ENCODE results near the gene MNAT1. TPM values are rescaled to one million over a fixed set of nuclear protein-coding genes. Genes with fewer than 3 reads are reported as not detected.

MNAT1 gene
- total and polyA plus RNA-seq, 3 donors from 2014 or later: 17.3 to 39.9 (median 36.0) TPM

GRCh38 chr14:60989599-60989998 is 255.0 kb downstream of the MNAT1 start:
- intact Hi-C loops (cut with DNase I; ENCODE audit: low total_unique reads): no loop called here
- Histone ChIP-seq H3K4me1 (no peaks in the 10 kb centered on the region), H3K27ac (no peak overlapping the region), H3K27me3 (no peaks in the 10 kb centered on the region), H3K4me3 (no peak overlapping the region), H3K36me3 (ENCODE audit: low read depth, missing control alignments) (no peaks in the 10 kb centered on the region), H3K9me3 (no peaks in the 10 kb centered on the region)
- TF ChIP-seq, protein P1, sequence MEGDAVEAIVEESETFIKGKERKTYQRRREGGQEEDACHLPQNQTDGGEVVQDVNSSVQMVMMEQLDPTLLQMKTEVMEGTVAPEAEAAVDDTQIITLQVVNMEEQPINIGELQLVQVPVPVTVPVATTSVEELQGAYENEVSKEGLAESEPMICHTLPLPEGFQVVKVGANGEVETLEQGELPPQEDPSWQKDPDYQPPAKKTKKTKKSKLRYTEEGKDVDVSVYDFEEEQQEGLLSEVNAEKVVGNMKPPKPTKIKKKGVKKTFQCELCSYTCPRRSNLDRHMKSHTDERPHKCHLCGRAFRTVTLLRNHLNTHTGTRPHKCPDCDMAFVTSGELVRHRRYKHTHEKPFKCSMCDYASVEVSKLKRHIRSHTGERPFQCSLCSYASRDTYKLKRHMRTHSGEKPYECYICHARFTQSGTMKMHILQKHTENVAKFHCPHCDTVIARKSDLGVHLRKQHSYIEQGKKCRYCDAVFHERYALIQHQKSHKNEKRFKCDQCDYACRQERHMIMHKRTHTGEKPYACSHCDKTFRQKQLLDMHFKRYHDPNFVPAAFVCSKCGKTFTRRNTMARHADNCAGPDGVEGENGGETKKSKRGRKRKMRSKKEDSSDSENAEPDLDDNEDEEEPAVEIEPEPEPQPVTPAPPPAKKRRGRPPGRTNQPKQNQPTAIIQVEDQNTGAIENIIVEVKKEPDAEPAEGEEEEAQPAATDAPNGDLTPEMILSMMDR (IDR thresholded peaks at IDR 0.05): no peak
- TF ChIP-seq POLR2A (IDR thresholded peaks at IDR 0.05): no peak
- WGBS, 2 donors: 72 to 81% methylated on average over 2 of the region's 2 CpGs
- DNase-seq: no peak

- no peak for DNase-seq
- TF ChIP-seq, protein P1 (IDR thresholded peaks at IDR 0.05): no peak
- TF ChIP-seq POLR2A (IDR thresholded peaks at IDR 0.05): no peak
- H3K27ac ChIP-seq: no peak overlapping the region
- intact Hi-C loops (cut with DNase I; ENCODE audit: low total_unique reads): no loop called here
- 87 to 94% methylated on average over 6 to 9 of the region's 9 CpGs for WGBS, 2 donors
- H3K4me3 ChIP-seq: no peak overlapping the region
- H3K36me3 ChIP-seq (ENCODE audit: low read depth, missing control alignments): no peaks in the 10 kb centered on the region
- no peaks in the 10 kb centered on the region for H3K9me3 ChIP-seq
- H3K4me1 ChIP-seq: no peaks in the 10 kb centered on the region
- H3K27me3 ChIP-seq: no peaks in the 10 kb centered on the region
Observed at GRCh38 chr14:60998617-60999016, 264.1 kb downstream of the MNAT1 start.

DNA sequence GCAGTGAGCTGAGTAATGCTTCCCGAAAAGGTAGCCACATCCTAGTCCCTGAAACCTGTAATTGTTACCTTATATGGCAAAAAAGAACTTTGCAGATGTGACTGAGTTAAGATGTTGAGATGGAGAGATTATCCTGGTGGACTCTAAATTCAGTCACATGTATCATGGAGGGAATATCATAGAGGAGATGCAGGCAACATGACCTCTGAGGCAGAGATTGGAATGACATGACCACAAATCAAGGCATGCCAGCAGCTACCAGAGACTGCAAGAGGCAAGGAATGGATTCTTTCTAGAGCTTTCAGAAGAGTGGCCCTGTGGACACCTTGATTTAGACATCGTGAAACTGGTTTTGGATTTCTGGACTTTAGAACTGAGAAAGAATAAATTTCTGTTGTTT is 265.0 kb downstream of the MNAT1 start:
- intact Hi-C loops (cut with DNase I; ENCODE audit: low total_unique reads): no loop called here
- Histone ChIP-seq H3K4me3 (no peak overlapping the region), H3K27ac (no peak overlapping the region), H3K4me1 (no peaks in the 10 kb centered on the region), H3K27me3 (no peaks in the 10 kb centered on the region), H3K36me3 (ENCODE audit: low read depth, missing control alignments) (no peaks in the 10 kb centered on the region), H3K9me3 (no peaks in the 10 kb centered on the region)
- WGBS, 2 donors: 92% methylated on average over 2 of the region's 2 CpGs
- no peak for DNase-seq
- TF ChIP-seq, protein P1 (IDR thresholded peaks at IDR 0.05): no peak
- no peak for TF ChIP-seq POLR2A (IDR thresholded peaks at IDR 0.05)

DNA sequence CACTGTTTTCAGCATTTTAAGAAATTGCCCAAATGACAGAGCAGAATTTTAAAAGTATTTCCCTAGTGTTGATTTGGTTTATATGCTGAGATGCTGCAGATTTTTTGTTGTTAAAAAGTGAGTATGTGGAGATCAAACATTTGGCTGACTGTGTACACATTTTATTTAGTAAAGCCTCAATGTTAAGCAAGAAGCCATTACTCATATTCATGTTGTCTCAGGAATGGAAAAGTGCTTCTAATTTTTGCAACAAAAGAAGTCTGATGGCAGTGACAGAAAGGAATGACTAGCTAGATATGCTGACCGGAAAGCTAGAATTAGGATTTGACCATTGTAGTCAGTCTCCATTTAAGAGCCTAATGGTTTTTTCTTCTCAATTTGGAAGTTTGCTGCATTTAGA is 269.0 kb downstream of the MNAT1 start:
- H3K36me3 ChIP-seq (ENCODE audit: low read depth, missing control alignments): no peaks in the 10 kb centered on the region
- WGBS, 2 donors: 90 to 97% methylated on average over 1 of the region's 1 CpG
- H3K27ac ChIP-seq: no peak overlapping the region
- DNase-seq: no peak
- no peak overlapping the region for H3K4me3 ChIP-seq
- no peak for TF ChIP-seq POLR2A (IDR thresholded peaks at IDR 0.05)
- TF ChIP-seq, protein P1 (IDR thresholded peaks at IDR 0.05): no peak
- no peaks in the 10 kb centered on the region for H3K27me3 ChIP-seq
- no peaks in the 10 kb centered on the region for H3K9me3 ChIP-seq
- H3K4me1 ChIP-seq: no peaks in the 10 kb centered on the region
- intact Hi-C loops (cut with DNase I; ENCODE audit: low total_unique reads): no loop called here

DNA sequence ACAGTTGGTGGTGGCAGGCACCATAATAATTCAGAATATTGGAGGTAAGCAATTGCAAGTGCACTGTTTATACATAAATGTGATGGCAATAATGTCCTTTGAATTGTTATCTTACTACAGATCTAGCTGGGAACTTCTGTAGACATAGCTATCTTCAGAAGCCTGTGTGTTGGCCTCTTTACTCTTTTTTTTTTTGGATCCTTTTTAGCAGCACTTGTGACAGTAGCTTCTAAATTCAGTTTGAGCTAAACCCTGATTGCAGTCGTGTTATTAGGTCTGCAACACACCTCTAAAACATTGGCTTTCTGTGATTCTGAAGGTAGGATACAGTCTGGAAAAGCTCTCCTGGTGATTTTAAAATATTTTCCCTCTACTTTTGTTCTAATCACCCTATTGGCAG is 285.0 kb downstream of the MNAT1 start:
- intact Hi-C loops (cut with DNase I; ENCODE audit: low total_unique reads): no loop called here
- no peak overlapping the region for H3K27ac ChIP-seq
- no peaks in the 10 kb centered on the region for H3K9me3 ChIP-seq
- TF ChIP-seq, protein P1 (IDR thresholded peaks at IDR 0.05): no peak
- no peak for TF ChIP-seq POLR2A (IDR thresholded peaks at IDR 0.05)
- no peak for DNase-seq
- no peaks in the 10 kb centered on the region for H3K36me3 ChIP-seq (ENCODE audit: low read depth, missing control alignments)
- H3K4me1 ChIP-seq: no peaks in the 10 kb centered on the region
- H3K4me3 ChIP-seq: no peak overlapping the region
- no peaks in the 10 kb centered on the region for H3K27me3 ChIP-seq
- 79 to 87% methylated on average over 1 of the region's 1 CpG for WGBS, 2 donors

Measured in testis (tissue), 3 donors.